Omental fat pad (tissue), 4 donors: ENCODE measurements around the gene RPUSD1. TPM values are rescaled to one million over a fixed set of nuclear protein-coding genes. Genes with fewer than 3 reads are reported as not detected.

Source experiments
- ATAC-seq: fragments of 150-250 bp; one replicate; pipeline ENCODE4 v1.9.1; 2016; ENCODE audit warnings: mild to moderate bottlenecking, moderate library complexity; ENCODE audit not compliant: low FRiP score
- DNase-seq: peaks from one replicate; pipeline ENCODE4 v3.0.0-alpha.2; 2019; ENCODE audit warnings: low spot score
- CTCF ChIP-seq, 3 donors: fragments of 450-650 bp; IDR thresholded peaks; one replicate each; pipeline ENCODE4 v1.5.1; 2016 to 2017; ENCODE audit warnings: antibody characterized with exemption in 3 of 3, mild to moderate bottlenecking in 3 of 3, moderate library complexity in 2 of 3
- total RNA-seq, 4 donors: library from RNA; depleted of rRNA; stranded (reverse); fragments of >200 nt; gene quantifications; one replicate each; pipeline ENCODE4 v1.1.0, GENCODE V29; 2016

RPUSD1 gene
- total RNA-seq, 4 donors from 2014 or later: 9.6 to 20.9 (median 13.7) TPM

GRCh38 chr16:782766-783403 is 5.3 kb downstream of the RPUSD1 start:
- no peak for DNase-seq
- no peak for TF ChIP-seq CTCF (IDR thresholded peaks at IDR 0.05)

GRCh38 chr16:782258-782657 is 5.9 kb downstream of the RPUSD1 start:
- no peak for TF ChIP-seq CTCF (IDR thresholded peaks at IDR 0.05)
- ATAC-seq: no peak
- no peak for DNase-seq

More at GRCh38 chr16:782766-783403, 5.3 kb downstream of the RPUSD1 start:
- ATAC-seq: no peak

GRCh38 chr16:781346-782010 is 6.7 kb downstream of the RPUSD1 start:
- TF ChIP-seq CTCF (IDR thresholded peaks at IDR 0.05): no peak
- ATAC-seq: no peak
- no peak for DNase-seq

GRCh38 chr16:780296-780695 is 7.9 kb downstream of the RPUSD1 start:
- DNase-seq (no peak), ATAC-seq (no peak)
- no peak for TF ChIP-seq CTCF (IDR thresholded peaks at IDR 0.05)

- no peak for TF ChIP-seq CTCF (IDR thresholded peaks at IDR 0.05)
- no peak for ATAC-seq
- DNase-seq: no peak
Observed at GRCh38 chr16:779561-779960, 8.6 kb downstream of the RPUSD1 start.

GRCh38 chr16:778909-779527 is 9.2 kb downstream of the RPUSD1 start:
- DNase-seq (no peak), ATAC-seq (no peak)
- TF ChIP-seq CTCF (IDR thresholded peaks at IDR 0.05): no peak
